Fibroblast of lung (primary cell): ENCODE measurements around the gene NAA38.

Experiments
- CTCF ChIP-seq, 2 donors: IDR thresholded peaks in 1 of 2; conservative IDR thresholded peaks in 1 of 2; 1 replicate in 1 of 2; 2 replicates in 1 of 2; pipeline ENCODE4 v1.5.1; 2011 to 2012; ENCODE audit warnings: low read length in 2 of 2, control low read depth in 1 of 2, inconsistent platforms in 1 of 2, low read depth in 1 of 2, mild to moderate bottlenecking in 1 of 2
- EZH2 ChIP-seq: IDR thresholded peaks from 2 replicates; pipeline ENCODE4 v1.5.1; 2012; ENCODE audit warnings: low read length, control low read depth, mild to moderate bottlenecking; ENCODE audit errors: missing control alignments

- TF ChIP-seq CTCF (conservative IDR thresholded peaks at IDR 0.05 in 1 of 2, IDR thresholded peaks at IDR 0.05 in 1 of 2; ENCODE audit: low read depth in 1 of 2, low read length in 2 of 2) (no peak), EZH2 (no peak)
Observed at GRCh38 chr17:7843257-7843535, 14.2 kb downstream of the NAA38 start.
